Natural killer cell (primary cell): ENCODE data around the gene CNOT10. TPM values are rescaled to one million over a fixed set of nuclear protein-coding genes. Genes with fewer than 3 reads are reported as not detected.

ENCODE experiments used
- ATAC-seq, 3 donors: fragments of 150-1000 bp in 2 of 3; fragments of 200-7000 bp in 1 of 3; cut with Tn5 transposase; 1 replicate in 1 of 3; 2 replicates in 2 of 3; pipeline ENCODE4 v1.10.0; 2021; ENCODE audit warnings: mild to moderate bottlenecking in 2 of 3, moderate library complexity in 2 of 3
- DNase-seq, 2 donors: peaks; one replicate each; pipeline versions ENCODE4 v3.0.0 to v3.0.0-alpha.2; 2013 to 2021; ENCODE audit warnings: mixed read lengths in 1 of 2
- H3K27ac ChIP-seq: one replicate; pipeline ENCODE4 v1.5.1; 2013; ENCODE audit warnings: mild to moderate bottlenecking, low read length
- H3K27me3 ChIP-seq: one replicate; pipeline ENCODE4 v1.6.1; 2013; ENCODE audit warnings: low read length; ENCODE audit not compliant: control insufficient read depth, insufficient read depth
- H3K36me3 ChIP-seq: one replicate; pipeline ENCODE4 v1.6.1; 2013; ENCODE audit warnings: low read length; ENCODE audit not compliant: control insufficient read depth, insufficient read depth
- H3K4me1 ChIP-seq: one replicate; pipeline ENCODE4 v1.6.1; 2013; ENCODE audit warnings: low read length; ENCODE audit not compliant: control insufficient read depth, insufficient read depth
- H3K4me3 ChIP-seq: one replicate; pipeline ENCODE4 v1.5.1; 2013; ENCODE audit warnings: low read length
- H3K9me3 ChIP-seq: one replicate; pipeline ENCODE4 v1.6.1; 2013; ENCODE audit warnings: low read length; ENCODE audit not compliant: control insufficient read depth, insufficient read depth
- H3K27ac Mint-ChIP-seq, 2 donors: one replicate each; pipeline ENCODE4 v1.8.0; 2022; ENCODE audit warnings: mild to moderate bottlenecking in 2 of 2, mixed read lengths in 2 of 2, moderate library complexity in 1 of 2
- H3K27me3 Mint-ChIP-seq, 2 donors: one replicate each; pipeline ENCODE4 v1.8.0; 2022; ENCODE audit warnings: low read depth in 2 of 2, mixed read lengths in 2 of 2
- H3K36me3 Mint-ChIP-seq: one replicate; pipeline ENCODE4 v1.8.0; 2022; ENCODE audit warnings: mixed read lengths
- H3K4me1 Mint-ChIP-seq, 2 donors: one replicate each; pipeline ENCODE4 v1.8.0; 2022; ENCODE audit warnings: mixed read lengths in 2 of 2
- H3K4me3 Mint-ChIP-seq: one replicate; pipeline ENCODE4 v1.8.0; 2022; ENCODE audit warnings: mild to moderate bottlenecking, moderate library complexity, mixed read lengths
- H3K9me3 Mint-ChIP-seq, 2 donors: one replicate each; pipeline ENCODE4 v1.8.0; 2022; ENCODE audit warnings: mixed read lengths in 2 of 2
- WGBS: methylation state at CpG from one replicate; pipeline ENCODE4 v1.1.7; 2013; ENCODE audit warnings: missing lambda C conversion rate; ENCODE audit not compliant: insufficient coverage; 5-methylcytosine and 5-hydroxymethylcytosine counted together
- intact Hi-C: fragments of 100-400 bp; cut with micrococcal nuclease; formaldehyde crosslinking; loops from one replicate; pipeline ENCODE4 v1.14.2; 2022
- total RNA-seq, 4 donors: library from RNA; stranded (reverse); fragments of 120-200 nt in 1 of 4; gene quantifications; one replicate each; pipeline versions ENCODE4 v1.2.3 to v1.2.4, GENCODE V29; 2013 to 2022
- TF ChIP-seq, protein P1 (sequence below): fragments of 200-600 bp; IDR thresholded peaks from one replicate; pipeline ENCODE4 v1.8.0; 2022; ENCODE audit warnings: antibody characterized with exemption

CNOT10 gene, protein sequence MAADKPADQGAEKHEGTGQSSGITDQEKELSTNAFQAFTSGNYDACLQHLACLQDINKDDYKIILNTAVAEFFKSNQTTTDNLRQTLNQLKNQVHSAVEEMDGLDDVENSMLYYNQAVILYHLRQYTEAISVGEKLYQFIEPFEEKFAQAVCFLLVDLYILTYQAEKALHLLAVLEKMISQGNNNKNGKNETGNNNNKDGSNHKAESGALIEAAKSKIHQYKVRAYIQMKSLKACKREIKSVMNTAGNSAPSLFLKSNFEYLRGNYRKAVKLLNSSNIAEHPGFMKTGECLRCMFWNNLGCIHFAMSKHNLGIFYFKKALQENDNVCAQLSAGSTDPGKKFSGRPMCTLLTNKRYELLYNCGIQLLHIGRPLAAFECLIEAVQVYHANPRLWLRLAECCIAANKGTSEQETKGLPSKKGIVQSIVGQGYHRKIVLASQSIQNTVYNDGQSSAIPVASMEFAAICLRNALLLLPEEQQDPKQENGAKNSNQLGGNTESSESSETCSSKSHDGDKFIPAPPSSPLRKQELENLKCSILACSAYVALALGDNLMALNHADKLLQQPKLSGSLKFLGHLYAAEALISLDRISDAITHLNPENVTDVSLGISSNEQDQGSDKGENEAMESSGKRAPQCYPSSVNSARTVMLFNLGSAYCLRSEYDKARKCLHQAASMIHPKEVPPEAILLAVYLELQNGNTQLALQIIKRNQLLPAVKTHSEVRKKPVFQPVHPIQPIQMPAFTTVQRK
- 10 to 100 TPM; 47.1 to 54.3 (median 53.8) TPM for total RNA-seq
- 42.6 TPM for total RNA-seq (2013)

- ATAC-seq (peak; percentile 92 to 98 (median 94)), DNase-seq (peak; percentile 94 to 97)
- no peaks in the 10 kb centered on the region for H3K9me3 ChIP-seq
- peak within 1 kb of the TSS; percentile 95 for H3K27ac ChIP-seq
- H3K36me3 Mint-ChIP-seq = no peaks in the 10 kb centered on the region
- intact Hi-C loops = loop anchor here (1.0 to 10.0 kb wide), 5 partner anchors 114 to 1150 kb away; partner anchors contain the start of genes CMTM6, DYNC1LI1, GLB1 and GPD1L
- peaks cover 4 to 9% of the 10 kb centered on the region in 2 donors for H3K27me3 Mint-ChIP-seq
- under 1% methylated on average over 60 of the region's 60 CpGs for WGBS
- peaks cover 4% of the 10 kb centered on the region for H3K36me3 ChIP-seq
- H3K4me3 ChIP-seq = peak within 1 kb of the TSS; percentile 96
- H3K4me1 ChIP-seq = peaks cover 5% of the 10 kb centered on the region
- peaks cover 31 to 43% of the 10 kb centered on the region in 2 donors for H3K4me1 Mint-ChIP-seq
- TF ChIP-seq, protein P1, sequence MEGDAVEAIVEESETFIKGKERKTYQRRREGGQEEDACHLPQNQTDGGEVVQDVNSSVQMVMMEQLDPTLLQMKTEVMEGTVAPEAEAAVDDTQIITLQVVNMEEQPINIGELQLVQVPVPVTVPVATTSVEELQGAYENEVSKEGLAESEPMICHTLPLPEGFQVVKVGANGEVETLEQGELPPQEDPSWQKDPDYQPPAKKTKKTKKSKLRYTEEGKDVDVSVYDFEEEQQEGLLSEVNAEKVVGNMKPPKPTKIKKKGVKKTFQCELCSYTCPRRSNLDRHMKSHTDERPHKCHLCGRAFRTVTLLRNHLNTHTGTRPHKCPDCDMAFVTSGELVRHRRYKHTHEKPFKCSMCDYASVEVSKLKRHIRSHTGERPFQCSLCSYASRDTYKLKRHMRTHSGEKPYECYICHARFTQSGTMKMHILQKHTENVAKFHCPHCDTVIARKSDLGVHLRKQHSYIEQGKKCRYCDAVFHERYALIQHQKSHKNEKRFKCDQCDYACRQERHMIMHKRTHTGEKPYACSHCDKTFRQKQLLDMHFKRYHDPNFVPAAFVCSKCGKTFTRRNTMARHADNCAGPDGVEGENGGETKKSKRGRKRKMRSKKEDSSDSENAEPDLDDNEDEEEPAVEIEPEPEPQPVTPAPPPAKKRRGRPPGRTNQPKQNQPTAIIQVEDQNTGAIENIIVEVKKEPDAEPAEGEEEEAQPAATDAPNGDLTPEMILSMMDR = no peak
- H3K4me3 Mint-ChIP-seq = peak within 1 kb of the TSS; percentile 97
- peak within 1 kb of the TSS; percentile 93 to 95 for H3K27ac Mint-ChIP-seq
- no peaks in the 10 kb centered on the region for H3K9me3 Mint-ChIP-seq
- H3K27me3 ChIP-seq = no peaks in the 10 kb centered on the region
These were observed at the start of gene CNOT10 for GRCh38 chr3:32684800-32685542. TSS of gene CNOT10 (plus strand) at chr3:32685188. CDS start at chr3:32685461, 273 bp downstream.

GRCh38 chr3:32640939-32641338 is 44.0 kb upstream of the CNOT10 start:
- H3K36me3 ChIP-seq = no peaks in the 10 kb centered on the region
- H3K4me3 ChIP-seq = no peak overlapping the region
- H3K4me1 Mint-ChIP-seq = no peaks in the 10 kb centered on the region
- TF ChIP-seq, protein P1 = no peak
- no peak overlapping the region for H3K4me3 Mint-ChIP-seq
- H3K4me1 ChIP-seq = no peaks in the 10 kb centered on the region
- H3K36me3 Mint-ChIP-seq = no peaks in the 10 kb centered on the region
- no CpG with 5 or more reads among the region's 3 CpGs for WGBS
- H3K9me3 Mint-ChIP-seq = no peaks in the 10 kb centered on the region
- no peaks in the 10 kb centered on the region for H3K9me3 ChIP-seq
- H3K27ac ChIP-seq = no peak overlapping the region
- no peak overlapping the region for H3K27ac Mint-ChIP-seq
- peaks cover 8 to 19% of the 10 kb centered on the region in 2 donors for H3K27me3 Mint-ChIP-seq
- intact Hi-C loops = no loop called here
- DNase-seq (no peak), ATAC-seq (no peak)
- H3K27me3 ChIP-seq = no peaks in the 10 kb centered on the region

DNA sequence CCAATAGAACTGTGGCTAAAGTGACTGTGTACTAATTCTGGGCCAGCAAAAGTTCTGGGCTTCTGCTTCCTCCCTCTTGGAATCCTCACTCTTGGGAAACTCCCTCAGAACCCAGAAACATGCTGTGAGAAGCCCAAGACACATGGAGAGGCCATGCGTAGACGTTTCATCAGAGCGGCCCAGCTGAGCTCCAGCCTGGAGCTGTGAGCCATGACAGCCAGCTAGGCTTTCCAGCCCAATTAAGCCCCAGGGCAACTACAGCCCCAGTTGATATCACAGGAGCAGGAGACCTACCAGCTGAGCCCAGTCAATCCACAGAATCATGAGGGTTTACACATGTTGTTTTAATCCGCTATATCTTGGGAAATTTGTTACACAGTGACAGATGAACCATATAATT is 43.6 kb upstream of the CNOT10 start:
- H3K9me3 ChIP-seq = no peaks in the 10 kb centered on the region
- H3K27ac Mint-ChIP-seq = no peak overlapping the region
- H3K36me3 ChIP-seq = no peaks in the 10 kb centered on the region
- intact Hi-C loops = no loop called here
- no peaks in the 10 kb centered on the region for H3K27me3 ChIP-seq
- H3K36me3 Mint-ChIP-seq = no peaks in the 10 kb centered on the region
- WGBS = 97% methylated on average over 4 of the region's 4 CpGs
- H3K9me3 Mint-ChIP-seq = no peaks in the 10 kb centered on the region
- DNase-seq (no peak), ATAC-seq (no peak)
- H3K4me3 ChIP-seq = no peak overlapping the region
- H3K4me3 Mint-ChIP-seq = no peak overlapping the region
- H3K4me1 ChIP-seq = no peaks in the 10 kb centered on the region
- no peak overlapping the region for H3K27ac ChIP-seq
- TF ChIP-seq, protein P1 = no peak
- peaks cover 8 to 19% of the 10 kb centered on the region in 2 donors for H3K27me3 Mint-ChIP-seq
- H3K4me1 Mint-ChIP-seq = no peaks in the 10 kb centered on the region
